Measurements from ENCODE around the gene RPS6KA2.
A peak's percentile ranks its signal among the peaks of the same experiment; 100 is the strongest.

The RPS6KA2 gene

GRCh38 chr6:166448432-166448831 lies 178.6 kb downstream of the RPS6KA2 start:
- H3K4me3 ChIP-seq (ENCODE audit: low read depth, low read length) = no peak overlapping the region
- DNase-seq (ENCODE audit: low read depth) = no peak
- no peak for TF ChIP-seq CTCF (IDR thresholded peaks at IDR 0.05; ENCODE audit: low read depth, low read length, missing control alignments)

GRCh38 chr6:166446567-166447065 lies 180.4 kb downstream of the RPS6KA2 start:
- DNase-seq (ENCODE audit: low read depth) = no peak
- no peak overlapping the region for H3K4me3 ChIP-seq (ENCODE audit: low read depth, low read length)
- no peak for TF ChIP-seq CTCF (IDR thresholded peaks at IDR 0.05; ENCODE audit: low read depth, low read length, missing control alignments)

- no peak for TF ChIP-seq CTCF (IDR thresholded peaks at IDR 0.05; ENCODE audit: low read depth, low read length, missing control alignments)
- H3K4me3 ChIP-seq (ENCODE audit: low read depth, low read length) = no peak overlapping the region
- no peak for DNase-seq (ENCODE audit: low read depth)
Measured at GRCh38 chr6:166446146-166446545, 180.9 kb downstream of the RPS6KA2 start.

- no peak overlapping the region for H3K4me3 ChIP-seq (ENCODE audit: low read depth, low read length)
- no peak for DNase-seq (ENCODE audit: low read depth)
- no peak for TF ChIP-seq CTCF (IDR thresholded peaks at IDR 0.05; ENCODE audit: low read depth, low read length, missing control alignments)
Measured at GRCh38 chr6:166444446-166444845, 182.6 kb downstream of the RPS6KA2 start.

- H3K4me3 ChIP-seq (ENCODE audit: low read depth, low read length) = no peak overlapping the region
- DNase-seq (ENCODE audit: low read depth) = no peak
- peak; percentile 49 for TF ChIP-seq CTCF (IDR thresholded peaks at IDR 0.05; ENCODE audit: low read depth, low read length, missing control alignments)
Measured at GRCh38 chr6:166443166-166443565, 183.9 kb downstream of the RPS6KA2 start.

GRCh38 chr6:166442131-166442685 lies 184.8 kb downstream of the RPS6KA2 start:
- no peak for DNase-seq (ENCODE audit: low read depth)
- H3K4me3 ChIP-seq (ENCODE audit: low read depth, low read length) = no peak overlapping the region
- no peak for TF ChIP-seq CTCF (IDR thresholded peaks at IDR 0.05; ENCODE audit: low read depth, low read length, missing control alignments)

All from GM12864 (cell line).